IMR-90 (cell line): ENCODE data around the gene AGMO. TPM values are rescaled to one million over a fixed set of nuclear protein-coding genes. Genes with fewer than 3 reads are reported as not detected.

Experiments
- ATAC-seq: fragments of 200-7000 bp; cut with Tn5 transposase; 2 replicates; pipeline ENCODE4 v1.9.1; 2020; ENCODE audit warnings: low read depth, mild to moderate bottlenecking, moderate library complexity
- BruUV-seq: library from RNA; stranded (reverse); fragments of 400-500 nt; replicated peaks from 2 replicates; lab custom pipeline; 2021; lab: Mats Ljungman, UMichigan
- CTCF ChIA-PET: fragments of 300-600 bp; formaldehyde crosslinking; extraction: SDS; loops from one replicate; lab custom pipeline; 2021; ENCODE audit warnings: antibody characterized with exemption; lab: Yijun Ruan, JAX
- POLR2A ChIA-PET: fragments of 300-600 bp; sonication (Branson Sonifier 250); formaldehyde crosslinking; loops from one replicate; lab custom pipeline; 2022; ENCODE audit warnings: antibody characterized with exemption; ENCODE audit not compliant: unreplicated experiment; lab: Charles Lee
- DNase-seq: peaks from one replicate; pipeline ENCODE4 v3.0.0; 2013
- H2AFZ ChIP-seq: replicated peaks from 2 replicates; pipeline ENCODE3; 2013; ENCODE audit warnings: low read length, mild to moderate bottlenecking; ENCODE audit not compliant: poor library complexity
- H2AK5ac ChIP-seq: 2 replicates; pipeline ENCODE4 v1.6.1; 2013; ENCODE audit warnings: low read depth, low read length, inconsistent platforms
- H2AK9ac ChIP-seq: replicated peaks from 2 replicates; pipeline ENCODE3; 2013; ENCODE audit warnings: mild to moderate bottlenecking, low read depth, low read length, moderate library complexity; ENCODE audit not compliant: poor library complexity
- H2BK120ac ChIP-seq: 2 replicates; pipeline ENCODE4 v1.6.1; 2013; ENCODE audit warnings: low read depth, low read length, inconsistent platforms
- H2BK15ac ChIP-seq: 3 replicates; pipeline ENCODE4 v1.6.1; 2013; ENCODE audit warnings: low read depth, low read length, inconsistent platforms
- H2BK20ac ChIP-seq: 2 replicates; pipeline ENCODE4 v1.6.1; 2013; ENCODE audit warnings: low read depth, mild to moderate bottlenecking, inconsistent platforms, low read length, moderate library complexity
- H2BK5ac ChIP-seq: 2 replicates; pipeline ENCODE4 v1.6.1; 2013; ENCODE audit warnings: mild to moderate bottlenecking, low read depth, low read length, inconsistent platforms; ENCODE audit not compliant: poor library complexity, severe bottlenecking
- H3K14ac ChIP-seq: replicated peaks from 2 replicates; pipeline ENCODE4 v1.6.1; 2013; ENCODE audit warnings: low read depth, low read length, inconsistent platforms
- H3K18ac ChIP-seq: 2 replicates; pipeline ENCODE4 v1.6.1; 2013; ENCODE audit warnings: low read depth, low read length, control low read depth
- H3K23ac ChIP-seq: 2 replicates; pipeline ENCODE4 v1.6.1; 2013; ENCODE audit warnings: low read depth, low read length, inconsistent platforms
- H3K27ac ChIP-seq: 2 replicates; pipeline ENCODE4 v1.5.1; 2013; ENCODE audit warnings: mild to moderate bottlenecking, control low read depth, low read length; ENCODE audit not compliant: insufficient read depth
- H3K27me3 ChIP-seq: 2 replicates; pipeline ENCODE4 v1.6.1; 2013; ENCODE audit warnings: low read length; ENCODE audit not compliant: control insufficient read depth, insufficient read depth
- H3K36me3 ChIP-seq: 2 replicates; pipeline ENCODE4 v1.6.1; 2013; ENCODE audit warnings: low read length, mixed read lengths; ENCODE audit not compliant: control insufficient read depth, insufficient read depth
- H3K4ac ChIP-seq: 2 replicates; pipeline ENCODE4 v1.6.1; 2013; ENCODE audit warnings: low read depth, low read length, inconsistent platforms
- H3K4me1 ChIP-seq: 2 replicates; pipeline ENCODE4 v1.6.1; 2013; ENCODE audit warnings: low read length, mixed read lengths; ENCODE audit not compliant: control insufficient read depth, insufficient read depth
- H3K4me2 ChIP-seq: 2 replicates; pipeline ENCODE4 v1.6.1; 2013; ENCODE audit warnings: low read depth, mild to moderate bottlenecking, control low read depth, low read length, moderate library complexity
- H3K4me3 ChIP-seq: 2 replicates; pipeline ENCODE4 v1.5.1; 2013; ENCODE audit warnings: low read depth, mild to moderate bottlenecking, control low read depth, low read length, moderate library complexity; ENCODE audit not compliant: insufficient read depth
- H3K56ac ChIP-seq: 2 replicates; pipeline ENCODE4 v1.6.1; 2013; ENCODE audit warnings: low read length, inconsistent platforms; ENCODE audit not compliant: insufficient read depth; ENCODE audit errors: extremely low read depth
- H3K79me1 ChIP-seq, 2 experiments: 2 replicates each; pipeline ENCODE4 v1.6.1; 2013; ENCODE audit warnings: low read length in 2 of 2, inconsistent platforms in 1 of 2, low read depth in 1 of 2
- H3K9ac ChIP-seq: 2 replicates; pipeline ENCODE4 v1.6.1; 2013; ENCODE audit warnings: low read depth, low read length, control low read depth
- H3K9me1 ChIP-seq: 2 replicates; pipeline ENCODE4 v1.6.1; 2013; ENCODE audit warnings: low read length, inconsistent platforms; ENCODE audit not compliant: insufficient read depth
- H3K9me3 ChIP-seq: 2 replicates; pipeline ENCODE4 v1.6.1; 2013; ENCODE audit warnings: low read length; ENCODE audit not compliant: control insufficient read depth, insufficient read depth
- H4K20me1 ChIP-seq: 2 replicates; pipeline ENCODE4 v1.6.1; 2013; ENCODE audit warnings: low read length, inconsistent platforms; ENCODE audit not compliant: insufficient read depth
- H4K5ac ChIP-seq: 2 replicates; pipeline ENCODE4 v1.6.1; 2013; ENCODE audit warnings: mild to moderate bottlenecking, low read depth, low read length, control low read depth
- H4K8ac ChIP-seq, 2 experiments: 2 replicates each; pipeline ENCODE4 v1.6.1; 2013; ENCODE audit warnings: low read depth in 2 of 2, low read length in 2 of 2, control low read depth in 1 of 2, inconsistent platforms in 1 of 2
- H4K91ac ChIP-seq: 2 replicates; pipeline ENCODE4 v1.6.1; 2013; ENCODE audit warnings: low read depth, low read length, inconsistent platforms; ENCODE audit not compliant: insufficient read depth
- BHLHE40 ChIP-seq: fragments of 150-350 bp; IDR thresholded peaks from 2 replicates; pipeline ENCODE4 v1.6.1; 2016; ENCODE audit warnings: mild to moderate bottlenecking, low read depth, low read length
- ELK1 ChIP-seq: fragments of 150-350 bp; IDR thresholded peaks from 2 replicates; pipeline ENCODE4 v1.6.1; 2016; ENCODE audit warnings: low read depth, mild to moderate bottlenecking, low read length, moderate library complexity, borderline replicate concordance
- MAFK ChIP-seq: IDR thresholded peaks from 2 replicates; pipeline ENCODE4 v1.6.1; 2012; ENCODE audit warnings: low read depth, low read length, improper control_type of control experiment
- MXI1 ChIP-seq: IDR thresholded peaks from 2 replicates; pipeline ENCODE4 v1.6.1; 2012; ENCODE audit warnings: low read depth, mild to moderate bottlenecking, low read length, moderate library complexity, borderline replicate concordance
- NFE2L2 ChIP-seq: fragments of 150-350 bp; IDR thresholded peaks from 2 replicates; pipeline ENCODE4 v1.6.1; 2016; ENCODE audit warnings: low read depth, mild to moderate bottlenecking, low read length
- POLR2A ChIP-seq: IDR thresholded peaks from 2 replicates; pipeline ENCODE4 v1.6.1; 2012; ENCODE audit warnings: mild to moderate bottlenecking, low read depth, low read length
- RAD21 ChIP-seq: IDR thresholded peaks from 2 replicates; pipeline ENCODE4 v1.6.1; 2012; ENCODE audit warnings: low read length, improper control_type of control experiment
- RCOR1 ChIP-seq: IDR thresholded peaks from 2 replicates; pipeline ENCODE4 v1.6.1; 2012; ENCODE audit warnings: mild to moderate bottlenecking, low read length, improper control_type of control experiment; ENCODE audit not compliant: insufficient replicate concordance
- SMC3 ChIP-seq: fragments of 150-350 bp; IDR thresholded peaks from 2 replicates; pipeline ENCODE4 v1.6.1; 2016; ENCODE audit warnings: low read depth, mild to moderate bottlenecking, antibody characterized with exemption, low read length, moderate library complexity
- WGBS, 2 experiments: methylation state at CpG; one replicate each; pipeline versions ENCODE4 v1.1.5 to v1.1.7; 2013; ENCODE audit warnings: missing lambda C conversion rate in 2 of 2; ENCODE audit not compliant: insufficient read length in 1 of 2; ENCODE audit errors: extremely low coverage in 2 of 2; 5-methylcytosine and 5-hydroxymethylcytosine counted together
- dilution Hi-C: fragments of 300-500 bp; cut with HindIII; formaldehyde crosslinking; loops from one replicate; pipeline ENCODE4 v1.14.3; 2018; ENCODE audit warnings: low sequenced_read_pairs; ENCODE audit not compliant: unreplicated experiment
- in situ Hi-C: fragments of 300-500 bp; cut with MboI; formaldehyde crosslinking; loops from 3 replicates; pipeline ENCODE4 v1.14.3; 2019; ENCODE audit warnings: low sequenced_read_pairs, inconsistent platforms, mixed read lengths
- intact Hi-C: fragments of 100-400 bp; cut with micrococcal nuclease; formaldehyde crosslinking; loops from 2 replicates; pipeline ENCODE4 v1.10.0; 2022
- polyA plus RNA-seq, 3 experiments: library from polyadenylated mRNA; depleted of rRNA; stranded (reverse); fragments of >200 nt; gene quantifications; 2 replicates each; pipeline ENCODE4 v1.2.3, GENCODE V29; 2012; ENCODE audit warnings: low replicate concordance in 1 of 3
- total RNA-seq: library from RNA; depleted of rRNA; stranded (reverse); fragments of >200 nt; gene quantifications from 2 replicates; pipeline ENCODE4 v1.2.3, GENCODE V29; 2012

AGMO gene
- total and polyA plus RNA-seq, 2 of the 4 experiments (the other 2 are of a cell fraction) = not detected

- no peak overlapping the region for H3K4me2 ChIP-seq
- no peak overlapping the region for H2BK15ac ChIP-seq
- TF ChIP-seq RAD21 = no peak
- no peak for TF ChIP-seq NFE2L2
- TF ChIP-seq SMC3 = no peak
- no peak for TF ChIP-seq RCOR1
- no peak for TF ChIP-seq MAFK
- TF ChIP-seq BHLHE40 = no peak
- TF ChIP-seq MXI1 = no peak
- TF ChIP-seq ELK1 = no peak
- no peak for TF ChIP-seq POLR2A
- H3K23ac ChIP-seq = no peak overlapping the region
- POLR2A ChIA-PET = no interaction called here
- no peak overlapping the region for H3K56ac ChIP-seq
- H2AFZ ChIP-seq = no peak overlapping the region
- DNase-seq (no peak), ATAC-seq (no peak)
- intact Hi-C loops (no loop called here), in situ Hi-C loops (no loop called here), dilution Hi-C loops (no loop called here)
- no peak overlapping the region for H3K4ac ChIP-seq
- H4K20me1 ChIP-seq = no peaks in the 10 kb centered on the region
- H3K27ac ChIP-seq = no peak overlapping the region
- no TSS peak for BruUV-seq
- H3K14ac ChIP-seq = no peak overlapping the region
- no peaks in the 10 kb centered on the region for H3K27me3 ChIP-seq
- no peaks in the 10 kb centered on the region for H3K36me3 ChIP-seq
- no peaks in the 10 kb centered on the region; the same call in 1 of the 2 replicates for H3K9me3 ChIP-seq
- no peak overlapping the region for H4K91ac ChIP-seq
- H3K9ac ChIP-seq = no peak overlapping the region
- H3K18ac ChIP-seq = no peak overlapping the region
- H2BK20ac ChIP-seq = no peak overlapping the region
- H4K5ac ChIP-seq = no peak overlapping the region
- WGBS, 2 experiments = no CpG with 5 or more reads among the region's 1 CpG
- no peaks in the 10 kb centered on the region for H3K4me1 ChIP-seq
- H2AK9ac ChIP-seq = no peak overlapping the region
- H4K8ac ChIP-seq = no peak overlapping the region
- no peaks in the 10 kb centered on the region for H3K9me1 ChIP-seq
- H2BK5ac ChIP-seq = no peak overlapping the region
- no peak overlapping the region for H3K4me3 ChIP-seq
- no peak overlapping the region for H2BK120ac ChIP-seq
- H3K79me1 ChIP-seq = no peaks in the 10 kb centered on the region
- CTCF ChIA-PET = no interaction called here
- no peak overlapping the region for H2AK5ac ChIP-seq
Measured at GRCh38 chr7:15174485-15174884, 387.3 kb downstream of the AGMO start.
